CD4-positive, alpha-beta T cell treated with Interleukin-4 for 4 hours (primary cell): Measurements from ENCODE around the gene CACNA2D1.
"Not testable (repeated sequence)": the region's sequence is repeated elsewhere in the genome, so short reads cannot be mapped to it uniquely, and the experiment has no call there.

ENCODE experiments used
- DNase-seq: peaks from one replicate; pipeline ENCODE4 v3.0.0-alpha.2; 2020

The CACNA2D1 gene

GRCh38 chr7:82389876-82390275, 53.7 kb downstream of the CACNA2D1 start:
- DNase-seq: no peak

GRCh38 chr7:82388138-82388537, 55.4 kb downstream of the CACNA2D1 start:
- DNase-seq: no peak

GRCh38 chr7:82386571-82386970, 57.0 kb downstream of the CACNA2D1 start:
- DNase-seq: not testable (repeated sequence)

- no peak for DNase-seq
Measured at GRCh38 chr7:82384779-82385178, 58.8 kb downstream of the CACNA2D1 start.

GRCh38 chr7:82384051-82384464, 59.5 kb downstream of the CACNA2D1 start:
- no peak for DNase-seq

GRCh38 chr7:82382276-82382675, 61.3 kb downstream of the CACNA2D1 start:
- DNase-seq: no peak

GRCh38 chr7:82376739-82377138, 66.8 kb downstream of the CACNA2D1 start:
- DNase-seq: no peak

GRCh38 chr7:82375713-82376112, 67.9 kb downstream of the CACNA2D1 start:
- no peak for DNase-seq

GRCh38 chr7:82375129-82375528, 68.4 kb downstream of the CACNA2D1 start:
- DNase-seq: no peak

- no peak for DNase-seq
Measured at GRCh38 chr7:82373926-82374635, 69.5 kb downstream of the CACNA2D1 start.

- DNase-seq: no peak
Measured at GRCh38 chr7:82364671-82365070, 78.9 kb downstream of the CACNA2D1 start.

GRCh38 chr7:82364048-82364447, 79.5 kb downstream of the CACNA2D1 start:
- DNase-seq: no peak

GRCh38 chr7:82362129-82362706, 81.4 kb downstream of the CACNA2D1 start:
- DNase-seq: no peak

GRCh38 chr7:82360591-82361368, 82.8 kb downstream of the CACNA2D1 start:
- DNase-seq: no peak

- no peak for DNase-seq
Measured at GRCh38 chr7:82359426-82359825, 84.2 kb downstream of the CACNA2D1 start.

- no peak for DNase-seq
Measured at GRCh38 chr7:82358923-82359322, 84.7 kb downstream of the CACNA2D1 start.

- no peak for DNase-seq
Measured at GRCh38 chr7:82358009-82358578, 85.5 kb downstream of the CACNA2D1 start.

GRCh38 chr7:82348251-82348650, 95.3 kb downstream of the CACNA2D1 start:
- no peak for DNase-seq

- DNase-seq: no peak
Measured at GRCh38 chr7:82347808-82348207, 95.8 kb downstream of the CACNA2D1 start.

- DNase-seq: no peak
Measured at GRCh38 chr7:82345886-82346285, 97.7 kb downstream of the CACNA2D1 start.

GRCh38 chr7:82343716-82344115, 99.9 kb downstream of the CACNA2D1 start:
- DNase-seq: no peak

GRCh38 chr7:82339958-82340357, 103.6 kb downstream of the CACNA2D1 start:
- no peak for DNase-seq

- no peak for DNase-seq
Measured at GRCh38 chr7:82335927-82336326, 107.7 kb downstream of the CACNA2D1 start.

- DNase-seq: no peak
Measured at GRCh38 chr7:82335001-82335400, 108.6 kb downstream of the CACNA2D1 start.
